HepG2 (cell line): Measurements from ENCODE around the gene CISD1. TPM values are rescaled to one million over a fixed set of nuclear protein-coding genes. Genes with fewer than 3 reads are reported as not detected.

Experiments
- CBX2 ChIP-seq, 2 experiments: fragments of 200-600 bp in 1 of 2; sonication (generic); formaldehyde crosslinking in 1 of 2; IDR thresholded peaks; 2 replicates each; pipeline versions ENCODE4 v1.7.0 to v1.8.1; 2018 to 2022; ENCODE audit warnings: low read depth in 2 of 2, low read length in 1 of 2, mild to moderate bottlenecking in 1 of 2, missing genetic modification reagents in 1 of 2
- CENPX ChIP-seq: sonication (generic); formaldehyde crosslinking; IDR thresholded peaks from 2 replicates; pipeline ENCODE4 v1.9.0; 2021; ENCODE audit warnings: mild to moderate bottlenecking, missing genetic modification reagents, moderate library complexity
- FOXC1 ChIP-seq: sonication (generic); formaldehyde crosslinking; IDR thresholded peaks from 2 replicates; pipeline ENCODE4 v1.8.0; 2022; ENCODE audit warnings: mild to moderate bottlenecking, missing genetic modification reagents, borderline replicate concordance
- NFAT5 ChIP-seq: sonication (generic); formaldehyde crosslinking; IDR thresholded peaks from 2 replicates; pipeline ENCODE4 v1.4.0; 2020; ENCODE audit warnings: missing genetic modification reagents
- PRPF4 ChIP-seq: fragments of 200-400 bp; formaldehyde crosslinking; IDR thresholded peaks from 2 replicates; pipeline ENCODE4 v1.6.1; 2016; ENCODE audit warnings: low read length, low read depth; ENCODE audit not compliant: poor library complexity, severe bottlenecking
- SNAPC2 ChIP-seq: sonication (generic); formaldehyde crosslinking; IDR thresholded peaks from 2 replicates; pipeline ENCODE4 v1.8.1; 2022; ENCODE audit warnings: mild to moderate bottlenecking, missing genetic modification reagents
- ZFP36 ChIP-seq: fragments of 150-350 bp; IDR thresholded peaks from 2 replicates; pipeline ENCODE4 v1.6.1; 2018; ENCODE audit warnings: borderline replicate concordance, low read length, low read depth; ENCODE audit not compliant: partially characterized antibody
- ZFYVE20 ChIP-seq: sonication (generic); formaldehyde crosslinking; IDR thresholded peaks from 2 replicates; pipeline ENCODE4 v1.8.0; 2023; ENCODE audit warnings: low read depth, mild to moderate bottlenecking, moderate library complexity, missing genetic modification reagents, borderline replicate concordance
- ZMYM2 ChIP-seq: sonication (generic); formaldehyde crosslinking; IDR thresholded peaks from 2 replicates; pipeline ENCODE4 v1.8.0; 2022; ENCODE audit warnings: mild to moderate bottlenecking, missing genetic modification reagents
- ZNF10 ChIP-seq: sonication (generic); formaldehyde crosslinking; IDR thresholded peaks from 2 replicates; pipeline ENCODE4 v1.4.0; 2020; ENCODE audit warnings: mild to moderate bottlenecking, low read depth, missing genetic modification reagents, borderline replicate concordance
- ZNF253 ChIP-seq: sonication (generic); formaldehyde crosslinking; IDR thresholded peaks from 2 replicates; pipeline ENCODE4 v1.8.0; 2022; ENCODE audit warnings: mild to moderate bottlenecking, missing genetic modification reagents, borderline replicate concordance
- ZNF691 ChIP-seq: sonication (generic); formaldehyde crosslinking; IDR thresholded peaks from 2 replicates; pipeline ENCODE4 v1.4.0; 2020; ENCODE audit warnings: missing genetic modification reagents, low read depth, mild to moderate bottlenecking, borderline replicate concordance
- ZNF747 ChIP-seq: sonication (generic); formaldehyde crosslinking; IDR thresholded peaks from 2 replicates; pipeline ENCODE4 v1.8.1; 2023; ENCODE audit warnings: missing genetic modification reagents, mild to moderate bottlenecking, borderline replicate concordance
- ZNF788 ChIP-seq: sonication (generic); formaldehyde crosslinking; IDR thresholded peaks from 2 replicates; pipeline ENCODE4 v1.5.0; 2020; ENCODE audit warnings: mild to moderate bottlenecking, missing genetic modification reagents, borderline replicate concordance
- ZNF792 ChIP-seq: IDR thresholded peaks from 2 replicates; pipeline ENCODE4 v1.6.1; 2016
- ZNF879 ChIP-seq: sonication (generic); formaldehyde crosslinking; IDR thresholded peaks from 2 replicates; pipeline ENCODE4 v1.8.1; 2023; ENCODE audit warnings: missing genetic modification reagents
- polyA plus RNA-seq, 8 experiments: library from polyadenylated mRNA; depleted of rRNA in 3 of 8; stranded (reverse) in 7 of 8; unstranded in 1 of 8; fragments of >200 nt; fragmentation: Illumina TruSeq in 4 of 8; extraction: Trizol in 4 of 8; gene quantifications; 2 replicates each; pipeline versions ENCODE4 v1.2.1 to v1.2.3, GENCODE V29; 2011 to 2016; ENCODE audit warnings: low read depth in 4 of 8, missing spikeins in 1 of 8, mixed read lengths in 1 of 8; ENCODE audit not compliant: insufficient read depth in 1 of 8
- total RNA-seq, 5 experiments: library from RNA; depleted of rRNA; stranded (reverse); fragments of >200 nt; fragmentation: Illumina TruSeq; extraction: Trizol; gene quantifications; 2 replicates each; pipeline ENCODE4 v1.2.3, GENCODE V29; 2016; ENCODE audit warnings: low read depth in 1 of 5
- TF ChIP-seq, protein P1 (sequence below): sonication (generic); formaldehyde crosslinking; conservative IDR thresholded peaks from 2 replicates; pipeline ENCODE4 v1.5.0; 2020; ENCODE audit warnings: missing genetic modification reagents
- TF ChIP-seq, protein P2 (sequence below): sonication (generic); formaldehyde crosslinking; IDR thresholded peaks from 2 replicates; pipeline ENCODE4 v1.4.0; 2020; ENCODE audit warnings: missing genetic modification reagents

The CISD1 gene
- total and polyA plus RNA-seq, 2 of the 13 experiments (the other 11 are each of a cell fraction or from before 2014, with no cell fraction given): 63.4 to 78.9 TPM

DNA sequence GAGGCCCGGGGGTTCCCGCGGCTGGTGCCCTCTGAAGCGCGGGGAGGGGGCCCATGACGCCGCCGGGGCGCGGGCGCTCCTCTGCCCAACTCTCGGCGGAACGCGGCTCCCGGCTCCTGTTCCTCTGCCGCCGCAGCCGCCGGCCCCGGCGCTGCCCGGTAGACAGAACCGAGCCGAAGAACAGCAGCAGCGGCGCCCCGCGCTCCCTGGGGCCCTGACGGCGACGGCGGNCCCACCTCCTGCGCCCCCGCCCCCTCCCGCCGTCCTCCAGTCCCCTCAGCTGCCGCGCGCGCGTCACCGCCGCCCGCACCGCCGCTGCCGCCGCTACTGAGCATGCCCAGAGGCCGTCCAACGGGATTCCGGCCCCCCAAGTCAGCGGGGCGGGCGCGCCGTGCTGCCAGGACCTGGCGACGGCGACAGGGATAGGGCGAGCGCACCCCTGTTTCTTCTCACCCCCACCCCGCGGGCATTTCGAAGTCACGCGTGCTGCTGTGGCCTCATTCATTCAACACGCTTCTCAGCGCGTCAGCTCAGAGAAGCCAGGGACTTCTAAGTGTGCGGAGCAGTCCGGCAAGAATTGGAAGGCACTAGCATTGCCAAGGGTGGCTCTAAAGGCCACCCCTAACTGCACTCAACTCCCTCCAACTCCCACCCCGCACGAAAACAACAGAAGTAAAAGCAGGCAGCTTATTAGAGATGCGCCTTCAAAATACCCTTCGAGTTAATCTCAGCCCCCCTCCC, 1.1 kb upstream of the CISD1 start, which contains the start of gene IPMK (continued):
- TF ChIP-seq ZMYM2 (CRISPR knock-in tag) (no peak), ZFYVE20 (CRISPR knock-in tag) (peak; percentile 74; the same call in 1 of the 2 replicates), ZNF691 (CRISPR knock-in tag) (no peak), ZNF253 (0 out of 2 replicates have a peak, but pooled peaks have one; percentile 49), NFAT5 (no peak; the same call in 1 of the 2 replicates), FOXC1 (CRISPR knock-in tag) (no peak; the same call in 1 of the 2 replicates), ZNF10 (CRISPR knock-in tag) (no peak), ZFP36 (no peak), ZNF788 (CRISPR knock-in tag) (no peak; the same call in 1 of the 2 replicates), ZNF879 (CRISPR knock-in tag) (no peak; the same call in none of the 2 replicates), CENPX (CRISPR knock-in tag) (no peak), PRPF4 (no peak), SNAPC2 (CRISPR knock-in tag) (no peak), ZNF747 (CRISPR knock-in tag) (no peak), CBX2 (IDR thresholded peaks at IDR 0.05; ENCODE audit: low read depth, low read length) (no peak), CBX2 (CRISPR knock-in tag; IDR thresholded peaks at IDR 0.05; ENCODE audit: low read depth) (no peak), ZNF792 (CRISPR knock-in tag) (0 out of 2 replicates have a peak, but pooled peaks have one; percentile 22)
- TF ChIP-seq, protein P1, sequence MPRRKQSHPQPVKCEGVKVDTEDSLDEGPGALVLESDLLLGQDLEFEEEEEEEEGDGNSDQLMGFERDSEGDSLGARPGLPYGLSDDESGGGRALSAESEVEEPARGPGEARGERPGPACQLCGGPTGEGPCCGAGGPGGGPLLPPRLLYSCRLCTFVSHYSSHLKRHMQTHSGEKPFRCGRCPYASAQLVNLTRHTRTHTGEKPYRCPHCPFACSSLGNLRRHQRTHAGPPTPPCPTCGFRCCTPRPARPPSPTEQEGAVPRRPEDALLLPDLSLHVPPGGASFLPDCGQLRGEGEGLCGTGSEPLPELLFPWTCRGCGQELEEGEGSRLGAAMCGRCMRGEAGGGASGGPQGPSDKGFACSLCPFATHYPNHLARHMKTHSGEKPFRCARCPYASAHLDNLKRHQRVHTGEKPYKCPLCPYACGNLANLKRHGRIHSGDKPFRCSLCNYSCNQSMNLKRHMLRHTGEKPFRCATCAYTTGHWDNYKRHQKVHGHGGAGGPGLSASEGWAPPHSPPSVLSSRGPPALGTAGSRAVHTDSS (CRISPR knock-in tag): no peak
- TF ChIP-seq, protein P2, sequence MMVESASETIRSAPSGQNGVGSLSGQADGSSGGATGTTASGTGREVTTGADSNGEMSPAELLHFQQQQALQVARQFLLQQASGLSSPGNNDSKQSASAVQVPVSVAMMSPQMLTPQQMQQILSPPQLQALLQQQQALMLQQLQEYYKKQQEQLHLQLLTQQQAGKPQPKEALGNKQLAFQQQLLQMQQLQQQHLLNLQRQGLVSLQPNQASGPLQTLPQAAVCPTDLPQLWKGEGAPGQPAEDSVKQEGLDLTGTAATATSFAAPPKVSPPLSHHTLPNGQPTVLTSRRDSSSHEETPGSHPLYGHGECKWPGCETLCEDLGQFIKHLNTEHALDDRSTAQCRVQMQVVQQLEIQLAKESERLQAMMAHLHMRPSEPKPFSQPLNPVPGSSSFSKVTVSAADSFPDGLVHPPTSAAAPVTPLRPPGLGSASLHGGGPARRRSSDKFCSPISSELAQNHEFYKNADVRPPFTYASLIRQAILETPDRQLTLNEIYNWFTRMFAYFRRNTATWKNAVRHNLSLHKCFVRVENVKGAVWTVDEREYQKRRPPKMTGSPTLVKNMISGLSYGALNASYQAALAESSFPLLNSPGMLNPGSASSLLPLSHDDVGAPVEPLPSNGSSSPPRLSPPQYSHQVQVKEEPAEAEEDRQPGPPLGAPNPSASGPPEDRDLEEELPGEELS: peak; percentile 25
